ENCODE results near the gene KRT28.
"Not testable (repeated sequence)": the region's sequence is repeated elsewhere in the genome, so short reads cannot be mapped to it uniquely, and the experiment has no call there.

The KRT28 gene

GRCh38 chr17:40782450-40782849 lies 17.3 kb downstream of the KRT28 start, which contains the start of gene KRT27:
TSS of gene KRT27 (minus strand) at chr17:40782550. CDS start at chr17:40782493, 57 bp downstream.
- no peak for DNase-seq

DNA sequence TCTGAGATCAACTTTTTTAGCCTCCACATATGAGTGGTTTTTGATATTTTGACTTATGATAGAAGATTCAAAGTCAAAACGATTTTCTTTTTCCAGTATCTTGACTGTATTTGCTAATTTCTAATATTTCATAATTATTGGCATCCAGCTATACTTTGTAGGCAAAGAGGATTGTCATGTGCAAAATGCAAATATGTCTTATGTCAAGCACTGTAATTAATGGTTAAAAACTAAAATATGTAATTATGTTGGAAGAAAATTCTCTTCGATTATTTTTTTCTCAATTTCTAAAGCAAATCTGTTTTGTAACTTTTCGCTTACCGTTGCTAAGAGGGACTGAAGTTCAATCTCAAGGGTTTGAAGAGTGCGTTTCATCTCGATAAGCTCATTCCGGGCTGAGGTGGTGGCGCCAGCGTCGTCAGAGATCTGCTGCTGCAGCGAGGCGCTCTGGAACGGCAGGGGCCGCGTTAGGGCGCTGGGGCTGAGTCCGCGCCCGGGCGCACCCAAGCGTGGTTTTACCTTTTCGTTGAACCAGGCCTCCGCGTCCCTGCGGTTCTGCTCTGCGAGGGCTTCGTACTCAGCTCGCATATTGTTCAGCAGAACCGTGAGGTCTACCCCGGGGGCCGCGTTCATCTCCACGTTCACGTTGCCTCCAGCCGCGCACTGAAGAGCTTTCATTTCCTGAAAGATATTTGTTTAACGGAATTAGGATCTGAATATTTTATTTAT lies 20.4 kb downstream of the KRT28 start:
- DNase-seq, result no peak

DNA sequence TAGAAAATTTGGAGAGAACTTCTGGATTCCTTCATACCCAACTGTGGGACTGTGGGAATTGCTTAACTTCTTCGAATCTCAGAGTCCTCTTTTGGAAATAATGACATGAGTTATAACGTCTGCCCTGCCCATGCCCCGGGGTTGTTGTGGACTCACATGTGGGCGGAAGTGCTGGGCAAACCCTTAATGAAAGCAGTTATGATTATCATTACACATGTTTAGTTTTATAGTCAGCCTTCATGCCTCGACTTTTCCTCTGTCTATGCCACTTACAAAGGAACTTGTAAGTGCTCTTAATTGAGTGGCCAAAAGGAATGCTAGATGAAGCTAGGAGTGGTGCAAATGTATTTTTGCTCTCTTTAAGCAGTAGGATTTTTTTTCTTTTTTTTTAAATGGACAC lies 21.3 kb downstream of the KRT28 start:
- no peak for DNase-seq

DNA sequence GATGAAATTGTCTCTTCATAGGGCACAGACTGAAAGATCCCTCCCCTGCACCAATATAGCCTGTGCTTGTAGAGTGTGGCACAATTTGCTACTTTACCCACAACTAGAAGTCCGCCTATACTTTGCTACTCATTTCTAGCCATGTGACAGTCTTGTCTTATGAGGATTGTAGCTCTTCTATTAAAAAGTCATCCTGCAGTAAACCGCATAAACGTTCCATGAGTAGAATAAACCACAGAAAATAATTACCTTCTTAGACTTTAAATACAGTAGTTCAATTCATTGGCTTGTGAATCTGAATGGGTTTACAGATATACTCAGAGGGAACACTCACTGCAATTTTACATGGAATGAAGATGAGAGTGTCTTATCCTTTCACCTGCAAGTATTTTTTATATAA lies 21.8 kb downstream of the KRT28 start:
- DNase-seq, result no peak

DNA sequence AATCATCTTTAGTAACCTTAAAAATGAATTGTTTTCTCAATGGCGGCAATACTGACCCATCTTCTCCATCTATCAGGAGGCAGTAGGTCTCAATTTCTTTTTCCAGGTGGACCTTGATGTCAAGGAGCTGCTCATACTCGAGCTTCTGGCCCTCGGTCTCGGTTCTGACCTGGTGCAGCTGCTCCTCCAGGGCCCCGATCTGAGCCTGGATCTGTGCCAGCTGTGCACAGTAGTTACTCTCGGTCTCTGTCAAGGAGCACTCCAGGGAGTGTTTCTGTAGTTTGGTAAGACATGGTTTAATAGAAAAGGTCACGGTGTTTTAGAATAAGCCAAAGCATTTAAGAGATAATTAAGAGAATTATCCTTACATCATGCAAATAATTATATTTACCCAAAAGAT lies 22.3 kb downstream of the KRT28 start:
- no peak for DNase-seq

DNA sequence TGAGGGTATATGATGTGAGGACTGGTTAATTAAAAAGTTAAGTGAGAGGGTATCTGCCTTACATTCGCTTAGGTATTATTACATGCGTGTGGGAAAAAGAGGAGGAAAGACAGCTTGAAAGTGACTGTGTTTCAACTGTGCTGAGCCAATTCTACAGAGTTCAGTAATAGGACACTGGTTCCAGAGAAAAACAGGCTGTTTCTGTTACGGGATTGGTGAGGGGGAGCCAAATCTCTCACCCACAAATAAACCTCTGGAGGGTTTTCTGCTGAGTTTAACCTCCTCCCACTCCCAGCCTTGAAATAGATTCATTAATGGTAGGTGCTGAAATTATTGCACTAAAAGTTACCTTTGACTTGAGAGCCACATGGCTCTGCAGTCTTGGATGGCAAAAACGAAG lies 23.8 kb downstream of the KRT28 start:
- no peak for DNase-seq

DNA sequence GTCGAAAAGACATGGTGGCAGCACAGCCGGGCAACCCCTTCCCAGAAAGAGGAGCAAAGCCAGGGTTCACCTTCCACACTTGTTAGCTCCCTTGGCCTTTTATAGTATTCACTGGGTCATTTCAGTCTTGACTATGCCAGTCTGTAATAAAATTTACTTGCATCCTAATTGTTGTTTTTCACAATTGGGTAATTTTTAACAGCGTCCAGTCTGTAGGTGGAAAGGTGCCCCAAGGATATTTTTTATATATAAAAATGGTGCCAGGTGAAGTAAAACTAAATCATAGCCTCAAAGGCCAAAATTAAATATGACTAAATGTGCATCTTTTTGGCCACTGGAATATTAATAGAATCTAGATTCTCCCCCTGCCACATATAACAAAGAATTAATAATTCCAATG lies 27.7 kb downstream of the KRT28 start, which contains the start of gene KRT26:
KRT26 (minus strand) TSS at position 101 of the 400 bp plus-strand sequence; CDS start at position 13, 88 bp downstream.
- no peak for DNase-seq

- no peak for DNase-seq
Observed at GRCh38 chr17:40765657-40766056, 34.1 kb downstream of the KRT28 start.

GRCh38 chr17:40763752-40764151 lies 36.0 kb downstream of the KRT28 start:
- DNase-seq, result no peak

- DNase-seq, result no peak
Observed at GRCh38 chr17:40760105-40761016, 39.4 kb downstream of the KRT28 start.

GRCh38 chr17:40755231-40755630 lies 44.5 kb downstream of the KRT28 start, which contains the start of gene KRT25:
TSS of gene KRT25 (minus strand) at chr17:40755331. CDS start at chr17:40755271, 60 bp downstream.
- DNase-seq, result no peak

DNA sequence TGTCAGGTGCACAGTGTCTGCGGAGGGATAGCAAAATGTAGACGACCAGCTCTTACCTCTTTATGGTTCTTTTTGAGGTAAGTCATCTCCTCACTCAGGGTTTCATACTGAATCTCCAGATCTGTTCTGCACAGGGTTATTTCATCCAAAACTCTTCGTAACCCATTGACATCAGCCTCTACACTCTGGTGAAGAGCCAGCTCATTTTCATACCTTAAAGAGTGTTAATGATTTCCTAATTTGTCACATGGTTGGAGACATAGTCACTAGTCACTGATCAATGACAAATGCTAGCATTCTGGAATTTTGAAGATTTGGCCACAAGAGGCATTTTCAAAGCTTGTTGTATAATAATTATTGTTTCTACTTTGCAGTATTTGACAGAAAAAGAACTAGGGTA lies 46.0 kb downstream of the KRT28 start:
- DNase-seq, result no peak

GRCh38 chr17:40751065-40751464 lies 48.7 kb downstream of the KRT28 start:
- no peak for DNase-seq

DNA sequence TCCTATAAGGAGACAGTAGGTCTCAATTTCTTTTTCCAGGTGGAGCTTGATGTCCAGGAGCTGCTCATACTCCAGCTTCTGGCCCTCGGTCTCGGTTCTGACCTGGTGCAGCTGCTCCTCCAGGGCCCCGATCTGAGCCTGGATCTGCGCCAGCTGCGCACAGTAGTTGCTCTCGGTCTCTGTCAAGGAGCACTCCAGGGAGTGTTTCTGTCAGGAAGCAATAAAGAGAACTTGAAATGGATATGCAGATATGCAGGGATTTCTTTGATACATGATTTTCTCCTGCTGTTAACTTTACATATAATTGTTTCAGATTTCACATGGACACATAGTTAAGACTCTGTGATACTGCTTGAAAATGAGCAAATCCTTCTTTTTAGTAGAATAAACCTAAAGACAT lies 49.4 kb downstream of the KRT28 start:
- DNase-seq, result no peak

GRCh38 chr17:40748666-40749065 lies 51.1 kb downstream of the KRT28 start:
- DNase-seq, result not testable (repeated sequence)

Data from amygdala (tissue), 56 donors.